Stimulated activated CD8-positive, alpha-beta memory T cell treated with anti-CD3 and anti-CD28 coated beads, Interleukin-2, amount 100 ng/mL, for 48 hours (primary cell): ENCODE measurements around the gene TM7SF3.
"Not testable (repeated sequence)": the region's sequence is repeated elsewhere in the genome, so short reads cannot be mapped to it uniquely, and the experiment has no call there.

Experiments
- DNase-seq, 2 donors: peaks; one replicate each; pipeline ENCODE4 v3.0.0-alpha.2; 2020; ENCODE audit warnings: low read depth in 2 of 2

TM7SF3 gene

GRCh38 chr12:27014085-27014858 is at the start of gene TM7SF3:
TSS of gene TM7SF3 (minus strand) at chr12:27014384. CDS start at chr12:27014168, 216 bp downstream.
- DNase-seq: peak; percentile 91

- DNase-seq: no peak
Observed at GRCh38 chr12:27063250-27063851, 49.2 kb upstream of the TM7SF3 start.

GRCh38 chr12:27061317-27061716 is 47.1 kb upstream of the TM7SF3 start:
- no peak for DNase-seq

- no peak for DNase-seq
Observed at GRCh38 chr12:27060740-27061139, 46.6 kb upstream of the TM7SF3 start.

GRCh38 chr12:27057543-27057942 is 43.4 kb upstream of the TM7SF3 start:
- no peak for DNase-seq

GRCh38 chr12:27055966-27056365 is 41.8 kb upstream of the TM7SF3 start:
- no peak for DNase-seq

- no peak for DNase-seq
Observed at GRCh38 chr12:27052742-27053141, 38.6 kb upstream of the TM7SF3 start.

GRCh38 chr12:27052176-27052575 is 38.0 kb upstream of the TM7SF3 start:
- no peak for DNase-seq

- DNase-seq: no peak
Observed at GRCh38 chr12:27048822-27049752, 34.9 kb upstream of the TM7SF3 start.

- DNase-seq: not testable (repeated sequence)
Observed at GRCh38 chr12:27042018-27042417, 27.8 kb upstream of the TM7SF3 start.

- DNase-seq: not testable (repeated sequence)
Observed at GRCh38 chr12:27040637-27041036, 26.5 kb upstream of the TM7SF3 start.

- no peak for DNase-seq
Observed at GRCh38 chr12:27034607-27035293, 20.6 kb upstream of the TM7SF3 start.

GRCh38 chr12:27032679-27033078 is 18.5 kb upstream of the TM7SF3 start:
- no peak for DNase-seq

GRCh38 chr12:27031531-27031930 is 17.3 kb upstream of the TM7SF3 start:
- no peak for DNase-seq

GRCh38 chr12:27026257-27026656 is 12.1 kb upstream of the TM7SF3 start:
- DNase-seq: no peak

GRCh38 chr12:27025116-27025515 is 10.9 kb upstream of the TM7SF3 start:
- no peak for DNase-seq

GRCh38 chr12:27024291-27024690 is 10.1 kb upstream of the TM7SF3 start:
- no peak for DNase-seq

GRCh38 chr12:27020761-27021160 is 6.6 kb upstream of the TM7SF3 start:
- DNase-seq: no peak

- DNase-seq: no peak
Observed at GRCh38 chr12:27018037-27018436, 3.9 kb upstream of the TM7SF3 start.

- DNase-seq: not testable (repeated sequence)
Observed at GRCh38 chr12:27017163-27017823, 3.1 kb upstream of the TM7SF3 start.

GRCh38 chr12:27015730-27016076 is 1.5 kb upstream of the TM7SF3 start:
- no peak for DNase-seq
